A172 (cell line): Measurements from ENCODE around the gene MXRA7. TPM values are rescaled to one million over a fixed set of nuclear protein-coding genes. Genes with fewer than 3 reads are reported as not detected.

Experiments
- DNase-seq: peaks from one replicate; pipeline ENCODE4 v3.0.0-alpha.2; 2015; ENCODE audit warnings: low spot score
- total RNA-seq: library from RNA; depleted of rRNA; stranded (reverse); fragments of >200 nt; shearing (Covaris generic); gene quantifications from 2 replicates; pipeline ENCODE4 v1.2.3, GENCODE V29; 2014

The MXRA7 gene
- total RNA-seq, 1 experiment from 2014 or later = 187 TPM

- DNase-seq = no peak
Measured at GRCh38 chr17:76677406-76677805, 33.4 kb downstream of the MXRA7 start.

- DNase-seq = no peak
Measured at GRCh38 chr17:76676629-76677028, 34.1 kb downstream of the MXRA7 start.

GRCh38 chr17:76675648-76676047 lies 35.1 kb downstream of the MXRA7 start:
- no peak for DNase-seq

GRCh38 chr17:76674600-76674999 lies 36.2 kb downstream of the MXRA7 start:
- no peak for DNase-seq

- no peak for DNase-seq
Measured at GRCh38 chr17:76673729-76674128, 37.0 kb downstream of the MXRA7 start.

GRCh38 chr17:76672892-76673291 lies 37.9 kb downstream of the MXRA7 start:
- no peak for DNase-seq

- DNase-seq = peak; percentile 16
Measured at GRCh38 chr17:76672270-76672851, 38.4 kb downstream of the MXRA7 start.

GRCh38 chr17:76671912-76672262 lies 38.9 kb downstream of the MXRA7 start:
- DNase-seq = no peak

GRCh38 chr17:76671123-76671911 lies 39.4 kb downstream of the MXRA7 start:
- DNase-seq = peak; percentile 100

- DNase-seq = no peak
Measured at GRCh38 chr17:76670718-76671122, 40.0 kb downstream of the MXRA7 start.

- no peak for DNase-seq
Measured at GRCh38 chr17:76670020-76670717, 40.6 kb downstream of the MXRA7 start.

GRCh38 chr17:76667786-76668453 lies 42.8 kb downstream of the MXRA7 start:
- DNase-seq = no peak

GRCh38 chr17:76667491-76667755 lies 43.3 kb downstream of the MXRA7 start:
- no peak for DNase-seq

- no peak for DNase-seq
Measured at GRCh38 chr17:76660656-76661042, 50.1 kb downstream of the MXRA7 start.

- peak; percentile 54 for DNase-seq
Measured at GRCh38 chr17:76659928-76660655, 50.7 kb downstream of the MXRA7 start.

- DNase-seq = no peak
Measured at GRCh38 chr17:76658242-76658662, 52.5 kb downstream of the MXRA7 start.

GRCh38 chr17:76657505-76658241 lies 53.1 kb downstream of the MXRA7 start:
- DNase-seq = no peak

GRCh38 chr17:76654408-76654807 lies 56.4 kb downstream of the MXRA7 start:
- DNase-seq = no peak

- DNase-seq = no peak
Measured at GRCh38 chr17:76650504-76650903, 60.3 kb downstream of the MXRA7 start.

- DNase-seq = no peak
Measured at GRCh38 chr17:76646712-76647111, 64.1 kb downstream of the MXRA7 start.

GRCh38 chr17:76645481-76645880 lies 65.3 kb downstream of the MXRA7 start:
- no peak for DNase-seq
